HG03354 (cell line): ENCODE data around the gene DDX49.
A peak's percentile ranks its signal among the peaks of the same experiment; 100 is the strongest.

ENCODE experiments used
- ATAC-seq: cut with Tn5 transposase; IDR thresholded peaks from one replicate; pipeline ENCODE4 v1.9.1; 2021; ENCODE audit warnings: mild to moderate bottlenecking; ENCODE audit not compliant: unreplicated experiment, poor library complexity, severe bottlenecking

DDX49 gene, protein sequence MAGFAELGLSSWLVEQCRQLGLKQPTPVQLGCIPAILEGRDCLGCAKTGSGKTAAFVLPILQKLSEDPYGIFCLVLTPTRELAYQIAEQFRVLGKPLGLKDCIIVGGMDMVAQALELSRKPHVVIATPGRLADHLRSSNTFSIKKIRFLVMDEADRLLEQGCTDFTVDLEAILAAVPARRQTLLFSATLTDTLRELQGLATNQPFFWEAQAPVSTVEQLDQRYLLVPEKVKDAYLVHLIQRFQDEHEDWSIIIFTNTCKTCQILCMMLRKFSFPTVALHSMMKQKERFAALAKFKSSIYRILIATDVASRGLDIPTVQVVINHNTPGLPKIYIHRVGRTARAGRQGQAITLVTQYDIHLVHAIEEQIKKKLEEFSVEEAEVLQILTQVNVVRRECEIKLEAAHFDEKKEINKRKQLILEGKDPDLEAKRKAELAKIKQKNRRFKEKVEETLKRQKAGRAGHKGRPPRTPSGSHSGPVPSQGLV

DNA sequence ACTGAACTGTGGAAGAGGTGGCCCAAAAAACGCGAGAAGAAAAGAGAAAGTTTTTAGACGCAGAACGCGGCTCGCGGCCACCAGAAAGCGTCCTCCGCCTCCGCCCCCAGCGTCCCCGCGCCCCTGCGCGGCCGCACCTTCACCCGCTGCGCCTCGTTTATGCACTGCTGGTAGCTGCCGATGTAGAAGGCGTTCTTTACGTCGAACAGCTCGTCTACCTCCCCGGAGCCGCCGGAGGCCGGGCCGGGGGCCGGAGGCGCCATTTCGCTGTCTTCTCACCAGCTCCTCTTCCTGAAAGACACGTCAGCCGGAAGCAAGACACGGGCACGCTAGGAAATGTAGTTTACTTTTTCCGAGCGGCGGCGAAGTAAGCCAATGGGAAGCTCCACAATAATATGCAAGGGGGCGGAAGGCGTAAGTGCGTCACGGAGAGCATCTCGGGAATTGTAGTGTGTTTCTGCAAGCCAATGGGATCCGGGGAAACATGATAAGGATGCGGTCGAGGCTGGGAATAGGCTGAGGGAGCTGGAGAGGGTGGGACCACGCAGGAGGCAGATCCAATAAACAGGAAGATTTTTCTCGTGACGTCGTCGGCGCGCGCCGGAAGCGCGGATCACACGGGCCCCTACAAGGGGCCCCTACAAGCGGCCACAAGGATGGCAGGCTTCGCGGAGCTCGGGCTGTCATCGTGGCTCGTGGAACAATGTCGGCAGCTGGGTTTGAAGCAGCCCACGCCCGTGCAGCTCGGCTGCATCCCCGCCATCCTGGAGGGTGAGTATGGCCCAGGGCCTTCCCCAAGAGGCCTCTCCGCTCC, at the start of gene DDX49, which contains the start of gene COPE:
Gene DDX49, plus strand, starts transcription at position 630 of the 814 bp plus-strand sequence. Its CDS starts 27 bp downstream, at position 657.
Gene COPE, minus strand, starts transcription at position 302 of the 814 bp plus-strand sequence. Its CDS starts 39 bp downstream, at position 263.
- peak; percentile 92 for ATAC-seq

DNA sequence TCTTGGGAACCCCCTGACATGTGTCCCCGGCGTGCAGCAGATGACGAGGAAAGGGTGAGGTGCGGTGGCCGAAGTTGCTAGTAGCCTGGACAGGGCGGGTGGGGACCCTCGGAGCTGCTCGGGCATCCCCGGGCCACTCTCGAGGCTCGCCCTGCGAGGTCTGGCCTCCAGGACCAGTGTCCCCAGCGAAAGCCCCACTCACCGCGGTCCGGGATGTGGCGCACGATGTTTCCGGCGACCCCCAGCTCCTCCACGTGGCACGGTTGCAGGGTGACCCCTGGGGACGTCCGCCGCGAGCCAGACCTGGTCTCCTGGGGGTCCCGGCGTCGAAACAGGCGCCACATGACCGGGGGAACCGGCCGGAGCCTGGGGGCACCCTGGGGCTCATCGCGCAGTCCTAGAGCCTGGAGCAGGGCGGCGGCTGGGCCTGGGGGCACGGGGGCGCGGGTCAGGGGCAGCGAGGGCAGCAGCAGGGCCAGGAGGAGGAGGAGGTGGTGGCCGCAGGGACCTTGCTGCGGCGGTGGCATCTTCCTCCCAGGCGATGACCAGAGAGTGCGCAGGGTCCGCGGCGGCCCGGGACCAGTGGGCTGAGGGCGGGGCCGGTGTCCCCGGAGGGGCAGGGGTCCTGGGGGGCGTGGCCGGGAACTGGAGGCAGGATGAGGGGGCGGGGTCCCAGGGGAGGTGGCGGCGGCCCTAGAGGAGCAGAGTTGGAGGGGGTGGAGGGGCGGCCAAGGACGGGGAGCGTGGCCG, 49.6 kb upstream of the DDX49 start:
- ATAC-seq = no peak

DNA sequence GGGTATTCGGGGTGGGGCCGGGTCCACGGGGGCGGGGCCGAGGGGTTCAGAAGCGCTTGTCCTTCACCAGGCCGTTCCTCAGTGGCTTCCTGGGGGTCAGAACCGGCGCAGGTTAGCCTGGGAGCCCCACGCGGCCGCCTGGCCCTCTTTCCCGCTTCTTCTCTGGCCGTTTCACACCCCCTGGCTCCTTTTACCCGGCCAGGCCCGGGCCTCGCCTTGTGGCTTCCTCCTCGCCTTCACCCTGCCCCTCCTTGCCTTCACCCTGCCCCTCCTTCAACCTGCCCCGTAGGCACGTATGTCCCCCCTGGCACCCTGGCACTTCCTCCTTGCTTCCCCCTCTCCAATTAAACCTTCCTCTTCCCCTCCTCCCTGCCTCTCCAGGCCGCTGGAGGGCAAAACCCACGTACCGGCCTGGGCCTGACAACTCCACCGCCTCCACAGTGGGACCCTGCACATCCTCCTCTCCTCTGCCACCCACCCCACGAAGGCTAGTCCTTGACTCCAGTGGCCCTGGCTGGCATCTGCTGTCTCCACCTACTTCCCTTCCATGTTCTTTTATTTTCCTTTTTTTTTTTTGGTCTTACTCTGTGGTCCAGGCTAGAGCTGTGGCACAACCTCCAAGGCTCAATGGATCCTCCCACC, 48.9 kb upstream of the DDX49 start:
- no peak for ATAC-seq

DNA sequence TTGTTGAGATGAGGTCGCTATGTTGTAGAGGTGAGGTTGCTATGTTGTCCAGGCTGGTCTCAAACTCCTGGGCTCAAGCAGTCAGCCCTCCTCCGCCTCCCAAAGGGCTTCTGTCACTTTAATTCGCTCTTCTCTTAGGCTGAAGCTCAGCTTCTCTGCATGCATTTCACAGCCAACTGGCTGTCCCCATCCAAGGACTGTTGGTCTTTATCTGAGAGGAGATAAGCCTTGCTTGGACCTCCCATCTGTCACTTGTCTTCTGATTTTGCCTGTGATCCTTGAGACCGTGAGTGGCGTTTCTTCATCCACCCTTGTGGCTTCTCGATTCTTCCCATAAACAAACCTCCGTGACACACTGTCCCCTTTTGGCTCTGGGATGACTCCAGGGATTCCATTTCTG, 48.0 kb upstream of the DDX49 start:
- ATAC-seq = no peak

DNA sequence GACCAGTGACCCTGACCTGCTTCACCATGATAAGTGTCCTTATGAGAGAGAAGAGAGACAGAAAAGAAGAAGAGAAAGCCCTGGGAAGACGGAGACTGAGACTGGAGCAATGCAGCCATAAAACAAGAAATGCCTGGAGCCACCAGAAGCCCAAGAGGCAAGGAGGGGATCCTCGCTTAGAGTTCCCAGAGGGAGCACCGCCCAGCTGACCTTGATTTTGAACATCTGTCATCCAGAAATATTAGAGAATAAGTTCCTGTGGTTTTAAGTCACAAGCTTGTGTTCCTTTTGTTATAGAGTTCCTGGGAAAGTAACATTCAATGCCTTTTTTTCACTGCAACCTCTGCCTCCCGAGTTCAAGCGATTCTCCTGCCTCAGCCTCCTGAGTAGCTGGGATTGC, 43.8 kb upstream of the DDX49 start:
- ATAC-seq = no peak

DNA sequence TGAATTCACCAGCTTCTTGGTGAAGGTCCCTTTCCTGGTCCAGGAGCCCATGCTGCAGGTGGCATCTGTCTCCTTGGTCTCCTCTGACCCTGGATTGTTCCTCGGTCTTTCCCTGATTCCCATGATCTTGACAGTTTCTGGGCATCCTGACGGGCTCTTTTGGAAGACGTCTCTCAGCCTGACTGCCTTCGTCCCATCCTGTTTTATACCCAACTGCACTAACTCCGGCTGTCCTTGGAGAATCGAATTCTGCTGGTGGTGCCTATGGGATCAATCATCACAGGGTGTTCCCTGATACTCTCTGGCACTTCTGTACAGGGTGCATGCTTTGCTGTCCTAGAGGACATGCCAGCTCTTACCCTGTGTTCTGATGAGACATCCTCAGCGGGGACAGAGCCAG, 42.6 kb upstream of the DDX49 start:
- no peak for ATAC-seq

DNA sequence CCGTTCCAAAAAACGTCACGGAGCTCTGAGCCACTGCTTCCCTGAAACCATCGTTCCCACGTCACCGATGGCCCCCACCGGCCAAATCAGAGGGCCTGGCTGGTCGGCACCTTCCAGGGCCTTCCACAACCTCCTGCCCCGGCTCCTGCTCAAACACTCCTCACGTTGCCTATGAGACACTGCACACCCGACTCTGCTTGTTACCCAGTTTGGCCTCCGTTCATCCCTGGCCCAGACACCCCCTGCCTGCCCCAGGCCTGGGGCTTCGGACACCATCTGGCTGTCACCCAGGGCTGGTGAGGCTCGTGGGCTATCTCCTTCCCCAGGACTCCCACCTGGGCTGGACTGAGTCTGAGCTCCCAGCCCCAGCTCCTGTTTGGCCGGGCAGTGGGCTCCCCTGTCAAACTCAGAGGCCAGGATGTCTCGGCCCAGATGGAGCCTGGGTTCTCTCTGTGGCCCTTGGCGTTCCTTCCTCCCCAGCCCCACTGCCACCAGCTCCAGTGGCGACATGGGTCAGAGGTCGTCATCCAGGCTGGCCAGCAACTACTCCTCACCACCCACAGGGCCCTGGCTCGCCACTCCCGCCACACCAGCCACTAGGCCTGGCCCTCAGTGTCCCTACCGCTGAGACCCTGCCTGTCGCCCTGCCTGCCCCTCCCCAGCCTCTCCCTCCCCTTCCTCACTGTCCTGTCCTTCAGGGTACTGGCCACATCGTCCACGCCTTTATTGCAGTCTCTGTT, 41.3 kb upstream of the DDX49 start:
- no peak for ATAC-seq

DNA sequence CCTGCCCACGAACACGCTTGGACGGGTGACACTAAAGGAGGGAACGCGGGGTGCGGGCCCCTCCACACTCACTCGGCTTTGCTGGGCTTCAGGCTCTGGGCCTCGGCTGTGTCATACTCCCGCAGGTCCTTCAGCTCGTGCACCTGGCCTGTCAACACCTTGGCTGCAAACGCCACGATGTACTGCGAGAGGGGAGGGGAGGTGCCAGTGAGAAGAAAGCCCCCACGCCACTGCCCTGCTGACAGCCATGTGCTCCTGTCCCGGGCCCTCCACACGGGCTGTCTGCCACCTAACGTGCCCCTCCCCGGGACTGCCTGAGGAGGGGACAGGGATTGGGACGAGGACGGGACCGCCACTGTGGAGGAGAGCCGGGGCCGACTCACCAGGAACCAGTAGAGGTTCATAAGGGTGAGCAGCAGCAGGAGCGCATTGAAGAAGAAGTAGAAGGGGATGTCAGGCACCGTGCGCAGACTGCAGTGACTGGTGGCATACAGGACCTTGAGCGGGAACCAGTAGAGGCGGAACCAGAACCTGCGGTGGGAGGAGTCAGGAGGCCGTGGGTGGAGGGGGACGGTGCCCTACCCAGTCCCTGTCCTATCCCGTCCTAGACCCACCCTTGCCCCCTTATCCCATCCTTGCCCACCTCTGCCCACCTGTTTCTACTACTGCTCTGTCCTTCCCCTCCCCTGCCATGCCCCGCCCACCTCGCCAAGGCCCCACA, 40.5 kb upstream of the DDX49 start:
- ATAC-seq = no peak

DNA sequence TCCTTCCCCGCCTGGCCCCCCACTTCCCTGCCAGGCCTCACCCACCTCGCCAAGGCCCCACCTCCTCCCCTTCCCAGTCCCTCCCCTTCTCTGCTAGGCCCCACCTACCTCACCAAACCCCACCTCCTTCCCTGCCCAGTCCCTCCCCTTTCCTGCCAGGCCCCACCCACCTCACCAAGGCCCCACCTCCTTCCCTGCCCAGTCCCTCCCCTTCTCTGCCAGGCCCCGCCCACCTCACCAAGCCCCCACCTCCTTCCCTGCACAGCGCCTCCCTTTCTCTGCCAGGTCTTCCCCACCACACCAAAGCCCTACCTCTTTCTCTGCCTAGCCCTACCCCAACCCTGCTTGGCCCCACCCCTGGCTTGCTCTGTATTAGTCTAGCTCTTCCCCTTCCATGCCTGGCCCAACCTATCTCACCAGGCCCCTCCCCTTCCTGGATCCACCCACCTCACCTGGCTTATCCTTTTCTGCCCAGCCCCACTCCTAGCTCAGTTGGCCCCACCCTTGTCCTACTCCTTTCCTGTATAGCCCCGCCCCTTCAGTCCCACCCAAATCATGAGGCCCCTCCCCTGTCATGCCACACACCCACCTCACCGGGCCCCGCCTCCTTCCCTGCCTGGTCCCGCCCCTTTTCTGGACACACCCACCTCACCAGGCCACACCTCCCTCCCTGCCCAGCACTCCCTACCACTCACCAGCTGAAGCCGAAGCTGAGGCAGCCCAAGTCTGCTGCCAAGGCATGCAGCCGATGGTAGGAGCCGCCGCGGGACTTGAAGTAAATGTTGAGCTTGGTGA, 39.7 kb upstream of the DDX49 start:
- no peak for ATAC-seq

DNA sequence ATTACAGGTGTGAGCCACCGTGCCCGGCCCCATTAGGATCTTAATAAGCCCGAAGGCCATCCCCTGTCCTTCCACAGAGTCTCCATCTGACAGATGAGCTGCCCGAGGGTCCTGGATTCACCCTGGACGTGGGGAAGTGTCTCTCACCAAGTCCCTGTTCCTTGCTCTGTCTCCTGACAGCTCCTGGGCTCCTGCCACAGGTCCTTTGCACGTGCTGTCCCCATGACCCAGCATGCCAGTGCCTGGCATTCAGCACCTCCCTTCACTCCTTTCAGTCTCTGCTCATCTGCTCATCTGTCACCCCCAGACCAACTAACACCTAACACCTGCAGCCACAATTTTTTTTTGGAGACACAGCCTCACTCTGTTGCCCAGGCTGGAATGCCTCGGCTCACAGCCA, 38.0 kb upstream of the DDX49 start:
- ATAC-seq = no peak

DNA sequence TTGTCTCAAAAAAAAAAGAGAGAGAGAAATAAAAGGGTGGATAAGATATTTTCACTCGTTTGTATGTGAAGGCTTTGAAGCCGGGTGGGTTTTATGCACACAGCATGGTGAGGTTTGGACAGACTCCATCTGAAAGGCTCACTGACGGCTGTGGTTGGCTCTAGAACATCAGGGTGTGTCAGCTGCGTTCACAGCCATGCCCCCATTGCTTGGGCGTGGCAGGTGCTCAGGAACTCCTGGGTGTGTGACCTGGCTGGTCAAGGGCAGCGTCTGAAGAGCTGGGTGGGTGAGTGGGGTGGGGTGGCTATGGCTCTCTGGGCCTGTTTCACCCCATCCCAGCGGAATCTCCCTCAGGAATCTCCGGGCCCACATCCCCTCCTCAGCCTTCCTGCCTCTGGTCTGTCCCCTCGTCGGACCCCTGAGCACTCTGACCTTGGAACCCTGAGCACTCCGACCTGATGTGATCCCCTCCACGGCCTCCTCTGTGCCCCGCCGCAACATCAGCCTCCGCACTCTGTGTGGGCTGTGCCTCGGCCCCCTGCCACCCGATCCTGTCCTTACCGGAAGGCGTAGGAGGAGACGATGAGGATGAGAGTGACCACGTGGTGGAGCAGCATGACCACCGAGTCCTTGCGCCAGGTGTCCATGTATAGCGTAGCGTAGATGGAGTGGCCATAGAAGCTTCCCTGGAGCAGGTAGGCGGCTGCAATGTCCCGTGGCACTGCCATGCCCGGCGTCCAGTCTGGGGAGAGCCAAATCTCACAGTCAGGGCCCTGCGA, 35.8 kb upstream of the DDX49 start:
- ATAC-seq = no peak

DNA sequence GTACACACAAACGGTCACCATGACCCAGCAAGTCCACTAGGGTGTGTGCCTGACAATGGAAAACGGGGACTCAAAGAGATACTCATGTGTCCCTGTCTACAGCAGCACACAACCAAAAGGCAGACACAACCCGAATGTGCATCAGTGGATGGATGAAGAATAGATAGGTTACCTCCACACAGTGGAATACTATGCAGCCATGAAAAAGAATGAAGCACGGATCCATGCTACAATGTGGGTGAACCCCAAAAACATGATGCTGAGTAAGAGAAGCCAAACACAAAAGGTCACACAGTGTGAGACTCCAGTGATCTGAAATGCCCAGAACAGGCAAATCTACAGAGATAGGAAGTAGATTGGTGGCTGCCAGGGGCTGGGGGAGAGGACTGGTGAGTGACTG, 32.5 kb upstream of the DDX49 start:
- no peak for ATAC-seq

DNA sequence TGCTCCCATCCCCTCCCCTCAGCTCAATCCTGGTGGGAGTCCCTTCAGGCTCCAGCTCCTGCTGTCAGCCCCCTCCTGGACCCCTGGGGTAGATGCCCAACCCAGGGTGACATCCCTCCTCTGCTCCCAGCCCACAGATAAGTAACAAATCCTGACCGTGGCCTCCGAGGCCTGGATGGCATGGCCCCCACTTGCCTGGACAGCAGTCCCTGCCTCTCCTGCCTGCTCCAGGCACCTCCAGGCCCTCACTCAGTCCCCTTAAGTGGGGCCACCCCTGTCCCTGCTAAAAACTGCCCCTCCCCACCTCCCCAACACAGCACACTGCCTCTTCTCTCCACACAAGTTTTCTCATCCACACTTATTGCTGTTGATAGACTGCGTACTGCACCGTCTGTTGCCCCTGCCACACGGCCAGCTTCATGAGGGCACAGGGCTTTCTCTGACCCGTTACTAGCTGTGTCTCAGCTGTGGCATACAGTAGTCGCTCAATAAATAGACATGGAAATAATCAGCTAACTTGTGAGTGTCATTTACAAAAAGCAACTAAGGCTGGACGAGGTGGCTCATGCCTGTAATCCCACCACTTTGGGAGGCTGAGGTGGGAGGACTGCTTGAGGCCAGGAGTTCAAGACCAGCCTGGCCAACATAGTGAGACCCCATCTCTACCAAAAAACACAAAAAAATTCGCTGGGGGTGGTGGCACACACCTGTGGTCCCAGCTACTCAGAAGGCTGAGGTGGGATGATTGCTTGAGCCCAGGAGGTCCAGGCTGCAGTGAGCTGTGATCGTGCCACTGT, 29.4 kb upstream of the DDX49 start:
- ATAC-seq = no peak

DNA sequence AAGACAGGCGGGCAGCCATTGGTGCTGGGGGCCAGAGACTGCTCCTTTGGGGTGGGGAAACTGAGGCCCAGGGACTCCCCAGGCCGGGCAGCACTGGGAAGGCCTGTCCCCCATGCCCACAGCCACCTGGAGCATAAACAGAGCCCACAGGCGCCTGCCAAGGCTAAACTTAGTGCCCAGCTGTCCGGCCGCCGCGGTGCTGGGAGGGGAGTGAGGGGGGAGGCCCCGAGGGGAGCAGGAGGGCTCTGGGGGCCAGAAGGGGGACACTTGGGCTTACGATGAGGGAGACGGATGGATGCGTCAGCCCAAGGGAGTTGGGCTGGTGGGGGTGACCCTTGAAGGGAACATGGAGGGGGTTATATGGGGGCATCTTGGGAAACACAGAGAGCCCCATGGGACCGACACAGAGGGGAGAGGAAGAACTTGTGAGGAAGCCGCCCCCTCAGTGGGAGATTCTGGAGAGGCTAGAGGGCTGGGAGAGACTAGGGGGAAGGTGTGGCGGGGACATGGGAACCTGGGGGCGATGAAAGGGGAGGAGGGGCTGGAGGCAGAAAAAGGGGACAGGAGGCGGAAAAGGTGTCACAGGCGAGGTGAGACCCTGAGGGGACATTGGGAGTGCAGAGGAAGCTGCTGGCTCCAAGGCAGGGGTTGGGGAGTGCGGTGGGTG, 25.8 kb upstream of the DDX49 start:
- ATAC-seq = no peak

DNA sequence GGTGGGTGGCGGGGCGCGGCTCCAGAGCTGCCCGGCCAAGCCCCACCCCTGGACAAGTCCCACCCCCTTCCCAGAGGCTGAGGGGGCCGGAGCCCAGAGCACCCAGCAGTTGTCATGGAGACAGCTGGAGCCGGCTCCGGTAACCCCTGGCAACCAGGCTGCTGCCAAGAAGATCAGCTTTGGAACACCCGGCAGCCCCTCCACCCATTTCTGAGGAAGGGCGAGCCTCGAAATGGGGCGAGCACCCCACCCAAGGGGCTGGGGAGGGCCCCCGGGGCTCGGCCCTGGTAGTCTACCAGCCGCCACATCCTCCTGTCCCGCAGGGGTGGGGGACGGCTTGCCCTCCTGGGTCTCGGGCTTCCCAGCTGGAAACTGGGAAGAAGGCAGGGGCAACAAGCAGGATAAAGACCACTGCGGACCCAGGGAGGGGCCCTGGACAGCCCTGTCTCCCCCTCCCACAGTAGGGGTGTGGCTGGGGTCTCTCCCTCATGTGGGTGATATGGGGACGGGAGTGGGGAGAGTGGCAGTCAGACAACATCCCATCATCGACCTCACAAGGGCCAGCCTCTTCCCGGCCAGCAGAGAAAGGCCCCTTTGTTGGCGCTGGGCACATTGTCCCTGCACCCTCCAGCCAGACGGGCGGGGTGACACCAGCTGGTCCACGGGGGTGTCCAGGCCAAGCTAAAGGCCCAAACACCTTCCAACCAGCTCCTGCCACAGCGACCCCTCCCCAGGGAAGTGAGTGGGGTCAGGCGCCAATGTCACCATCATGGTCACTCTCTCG, 25.1 kb upstream of the DDX49 start:
- no peak for ATAC-seq
